ENCODE results near the gene TMCC1. TPM values are rescaled to one million over a fixed set of nuclear protein-coding genes. Genes with fewer than 3 reads are reported as not detected.
"Not testable (repeated sequence)": the region's sequence is repeated elsewhere in the genome, so short reads cannot be mapped to it uniquely, and the experiment has no call there.

TMCC1 gene
- total and polyA plus RNA-seq, 3 donors from 2014 or later = 46.0 to 119 (median 60.4) TPM

GRCh38 chr3:129918461-129918860, 24.9 kb upstream of the TMCC1 start:
- Histone ChIP-seq H3K4me3 (no peak overlapping the region), H3K4me1 (no peaks in the 10 kb centered on the region), H3K27me3 (no peaks in the 10 kb centered on the region), H3K27ac (no peak overlapping the region), H3K9me3 (no peaks in the 10 kb centered on the region), H3K36me3 (ENCODE audit: low read depth, missing control alignments) (no peaks in the 10 kb centered on the region)
- intact Hi-C loops (cut with DNase I; ENCODE audit: low total_unique reads) = no loop called here
- 97 to 98% methylated on average over 8 of the region's 8 CpGs for WGBS, 2 donors
- no peak for DNase-seq
- no peak for TF ChIP-seq POLR2A (IDR thresholded peaks at IDR 0.05)
- TF ChIP-seq CTCF (IDR thresholded peaks at IDR 0.05) = no peak

GRCh38 chr3:129917423-129918007, 24.0 kb upstream of the TMCC1 start:
- no peak for DNase-seq
- WGBS, 2 donors = 91 to 93% methylated on average over 6 of the region's 6 CpGs
- Histone ChIP-seq H3K27ac (no peak overlapping the region), H3K4me1 (no peaks in the 10 kb centered on the region), H3K4me3 (no peak overlapping the region), H3K36me3 (ENCODE audit: low read depth, missing control alignments) (no peaks in the 10 kb centered on the region), H3K27me3 (no peaks in the 10 kb centered on the region), H3K9me3 (no peaks in the 10 kb centered on the region)
- TF ChIP-seq CTCF (IDR thresholded peaks at IDR 0.05) (no peak), POLR2A (IDR thresholded peaks at IDR 0.05) (no peak)
- intact Hi-C loops (cut with DNase I; ENCODE audit: low total_unique reads) = no loop called here

GRCh38 chr3:129913618-129914017, 20.1 kb upstream of the TMCC1 start:
- no peaks in the 10 kb centered on the region for H3K9me3 ChIP-seq
- no peaks in the 10 kb centered on the region for H3K36me3 ChIP-seq (ENCODE audit: low read depth, missing control alignments)
- WGBS, 2 donors = 72 to 78% methylated on average over 2 to 3 of the region's 3 CpGs
- H3K27ac ChIP-seq = no peak overlapping the region
- H3K4me3 ChIP-seq = no peak overlapping the region
- intact Hi-C loops (cut with DNase I; ENCODE audit: low total_unique reads) = no loop called here
- no peaks in the 10 kb centered on the region for H3K4me1 ChIP-seq
- no peak for DNase-seq
- TF ChIP-seq CTCF (IDR thresholded peaks at IDR 0.05) (no peak), POLR2A (IDR thresholded peaks at IDR 0.05) (no peak)
- no peaks in the 10 kb centered on the region for H3K27me3 ChIP-seq

GRCh38 chr3:129911261-129911861, 17.9 kb upstream of the TMCC1 start:
- Histone ChIP-seq H3K27ac (no peak overlapping the region), H3K9me3 (no peaks in the 10 kb centered on the region), H3K27me3 (no peaks in the 10 kb centered on the region), H3K4me1 (no peaks in the 10 kb centered on the region), H3K36me3 (ENCODE audit: low read depth, missing control alignments) (no peaks in the 10 kb centered on the region), H3K4me3 (no peak overlapping the region)
- DNase-seq = no peak
- intact Hi-C loops (cut with DNase I; ENCODE audit: low total_unique reads) = no loop called here
- TF ChIP-seq POLR2A (IDR thresholded peaks at IDR 0.05) (no peak), CTCF (IDR thresholded peaks at IDR 0.05) (no peak)

GRCh38 chr3:129909235-129909634, 15.7 kb upstream of the TMCC1 start:
- H3K36me3 ChIP-seq (ENCODE audit: low read depth, missing control alignments); intact Hi-C loops (cut with DNase I; ENCODE audit: low total_unique reads); H3K27me3 ChIP-seq; H3K27ac ChIP-seq; H3K4me1 ChIP-seq; H3K9me3 ChIP-seq; H3K4me3 ChIP-seq; DNase-seq: not testable (repeated sequence)
- WGBS, 2 donors = 92 to 96% methylated on average over 4 of the region's 4 CpGs
